COLO829 (cell line): ENCODE data around the gene USB1.

Experiments used
- DNase-seq: peaks from one replicate; pipeline ENCODE4 v3.0.0; 2012; ENCODE audit warnings: low spot score

The USB1 gene

DNA sequence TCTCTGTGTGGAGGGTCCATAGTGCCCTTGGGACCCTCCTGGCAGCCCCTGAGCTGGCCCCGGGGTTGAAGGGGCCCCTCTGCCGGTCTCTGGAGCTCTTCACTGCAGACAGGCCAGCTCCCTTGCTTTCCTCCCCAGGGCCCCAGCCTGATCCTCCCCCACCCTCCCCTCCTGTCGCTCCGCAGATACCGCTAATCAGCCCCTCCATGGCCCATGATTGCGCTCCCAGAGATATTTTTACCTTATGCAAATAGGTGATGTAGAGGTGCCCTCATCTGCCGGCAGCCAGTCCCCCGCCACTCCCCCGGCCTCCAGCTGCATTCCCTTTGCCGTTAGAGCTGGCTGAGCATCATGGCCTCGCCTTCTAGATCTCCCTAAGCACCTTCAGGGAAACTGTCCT lies 33.6 kb downstream of the USB1 start:
- no peak for DNase-seq

DNA sequence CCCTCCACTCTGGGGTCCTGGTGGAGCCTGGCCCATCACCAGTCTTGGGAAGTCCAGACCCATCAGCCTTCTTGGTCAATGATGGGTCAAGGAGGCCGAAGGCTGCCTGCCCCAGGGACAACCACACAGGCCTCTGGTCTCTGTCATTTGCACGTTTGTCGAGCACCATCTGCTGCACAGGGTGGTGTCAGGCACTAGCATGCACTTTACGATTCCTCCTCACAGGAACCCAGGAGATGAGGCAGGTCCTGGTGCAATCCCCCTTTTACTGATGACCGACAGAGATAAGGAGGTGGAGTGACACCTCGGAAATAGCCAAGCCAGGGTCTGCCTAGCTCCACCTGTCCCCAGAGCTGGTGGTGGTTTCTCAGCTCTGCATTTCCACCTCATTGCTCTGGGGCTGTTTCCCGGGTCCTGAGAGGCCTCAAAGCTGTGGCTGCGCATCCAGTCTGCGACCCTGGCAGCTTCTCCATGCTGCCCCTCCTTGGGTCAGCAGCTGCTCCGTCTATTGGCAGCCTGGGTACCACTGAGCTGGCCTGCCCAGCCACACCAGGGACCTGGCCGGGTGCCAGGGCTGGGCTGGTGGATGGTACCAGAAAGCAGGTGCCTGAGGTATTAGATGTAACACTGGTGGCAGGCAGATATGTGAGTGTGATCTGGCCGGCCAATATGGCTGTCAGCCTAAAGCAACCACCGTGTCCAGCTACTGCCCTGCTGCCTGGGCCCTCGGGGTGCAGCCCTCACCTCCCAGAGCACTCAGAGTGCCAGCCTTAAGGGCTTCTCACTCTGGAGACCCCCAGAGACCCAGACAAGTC lies 34.4 kb downstream of the USB1 start:
- DNase-seq: no peak

DNA sequence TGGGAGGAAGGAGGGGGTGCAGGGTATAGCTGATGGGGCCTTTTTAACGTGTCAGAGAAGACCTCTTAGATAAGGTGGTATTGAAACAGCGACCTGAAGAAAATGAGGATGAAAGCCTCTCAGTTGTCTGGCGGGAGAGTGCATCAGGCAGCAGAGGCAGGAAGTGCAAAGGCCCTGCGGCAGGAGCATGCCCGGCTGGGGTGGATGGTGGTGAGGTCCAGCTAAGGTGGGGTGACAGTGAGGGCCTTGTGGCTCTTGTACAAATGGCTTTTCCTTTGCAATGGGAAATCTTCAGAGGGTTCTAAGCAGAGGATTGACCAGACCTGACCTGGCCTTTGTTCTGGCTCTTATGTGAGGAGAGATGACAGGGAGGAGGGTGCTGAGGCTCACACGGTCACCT lies 35.7 kb downstream of the USB1 start:
- no peak for DNase-seq

DNA sequence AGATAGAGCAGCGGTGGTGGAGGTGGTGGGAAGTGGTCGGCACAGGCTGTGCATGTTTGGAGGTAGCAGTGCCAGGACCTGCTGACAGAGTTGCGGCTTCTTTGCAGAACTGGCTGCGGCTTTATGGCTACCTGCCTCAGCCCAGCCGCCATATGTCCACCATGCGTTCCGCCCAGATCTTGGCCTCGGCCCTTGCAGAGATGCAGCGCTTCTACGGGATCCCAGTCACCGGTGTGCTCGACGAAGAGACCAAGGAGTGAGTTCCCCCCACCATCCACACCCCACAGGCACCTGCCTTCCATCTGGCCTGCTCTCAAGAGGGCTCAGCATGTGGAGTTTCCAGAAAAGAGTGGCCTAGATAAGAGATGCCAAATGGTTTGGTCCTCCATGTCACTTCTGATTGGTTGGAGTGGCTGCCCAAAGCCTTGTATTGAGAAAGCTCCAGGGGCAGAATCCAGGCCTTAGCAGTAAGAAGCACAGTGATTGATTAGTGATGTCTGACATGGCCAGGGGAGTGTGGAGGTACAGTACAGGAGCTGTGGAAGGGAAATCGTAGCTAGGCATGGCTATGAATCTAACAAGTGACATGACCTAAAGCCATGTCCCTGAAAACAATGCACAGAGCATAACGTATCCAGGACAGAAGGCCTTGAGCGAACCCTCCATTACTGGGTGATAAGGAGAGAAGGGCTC lies 36.3 kb downstream of the USB1 start:
- DNase-seq: no peak

DNA sequence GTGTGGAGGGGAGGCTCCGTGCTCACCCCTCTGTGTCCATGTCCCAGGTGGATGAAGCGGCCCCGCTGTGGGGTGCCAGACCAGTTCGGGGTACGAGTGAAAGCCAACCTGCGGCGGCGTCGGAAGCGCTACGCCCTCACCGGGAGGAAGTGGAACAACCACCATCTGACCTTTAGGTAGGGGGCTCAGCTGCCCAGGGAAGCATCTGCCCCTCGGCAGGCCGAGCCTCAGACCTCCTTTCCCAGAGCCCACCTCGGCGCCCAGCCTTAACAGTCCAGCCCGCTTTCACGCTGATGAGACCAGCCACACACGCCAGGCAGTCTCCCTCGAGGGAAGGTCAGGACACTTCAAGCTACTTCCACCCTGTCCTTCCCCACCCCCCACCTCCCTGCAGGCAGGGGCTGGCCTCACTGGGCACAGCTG lies 37.0 kb downstream of the USB1 start:
- DNase-seq: no peak

DNA sequence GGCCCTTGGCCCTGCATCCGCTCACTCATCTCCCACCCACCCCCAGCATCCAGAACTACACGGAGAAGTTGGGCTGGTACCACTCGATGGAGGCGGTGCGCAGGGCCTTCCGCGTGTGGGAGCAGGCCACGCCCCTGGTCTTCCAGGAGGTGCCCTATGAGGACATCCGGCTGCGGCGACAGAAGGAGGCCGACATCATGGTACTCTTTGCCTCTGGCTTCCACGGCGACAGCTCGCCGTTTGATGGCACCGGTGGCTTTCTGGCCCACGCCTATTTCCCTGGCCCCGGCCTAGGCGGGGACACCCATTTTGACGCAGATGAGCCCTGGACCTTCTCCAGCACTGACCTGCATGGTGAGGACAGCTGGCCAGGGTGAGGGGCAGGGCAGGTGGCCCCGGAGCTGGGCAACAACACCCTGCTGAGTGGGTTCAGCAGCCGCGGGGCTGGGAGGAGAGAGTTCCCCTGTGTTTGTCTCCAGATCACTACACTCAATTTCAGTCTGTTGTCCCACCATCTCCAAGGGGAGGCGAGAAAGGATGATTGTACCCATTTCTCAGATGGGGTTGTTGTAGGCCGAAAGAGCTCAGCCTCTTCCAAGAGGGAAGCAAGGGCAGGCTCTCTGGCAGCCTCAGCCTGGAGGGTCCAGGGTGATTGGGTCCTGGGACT lies 38.8 kb downstream of the USB1 start:
- DNase-seq: no peak

DNA sequence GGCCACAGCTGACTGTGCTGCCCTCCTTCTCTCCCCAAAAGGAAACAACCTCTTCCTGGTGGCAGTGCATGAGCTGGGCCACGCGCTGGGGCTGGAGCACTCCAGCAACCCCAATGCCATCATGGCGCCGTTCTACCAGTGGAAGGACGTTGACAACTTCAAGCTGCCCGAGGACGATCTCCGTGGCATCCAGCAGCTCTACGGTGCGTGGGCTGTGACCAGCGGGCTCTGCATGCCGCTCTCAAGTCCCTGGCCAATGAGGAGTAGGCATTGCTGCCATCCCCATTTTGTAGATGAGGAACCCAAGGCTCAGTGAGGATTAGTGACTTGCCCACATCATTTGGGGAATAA lies 39.3 kb downstream of the USB1 start:
- DNase-seq: no peak

DNA sequence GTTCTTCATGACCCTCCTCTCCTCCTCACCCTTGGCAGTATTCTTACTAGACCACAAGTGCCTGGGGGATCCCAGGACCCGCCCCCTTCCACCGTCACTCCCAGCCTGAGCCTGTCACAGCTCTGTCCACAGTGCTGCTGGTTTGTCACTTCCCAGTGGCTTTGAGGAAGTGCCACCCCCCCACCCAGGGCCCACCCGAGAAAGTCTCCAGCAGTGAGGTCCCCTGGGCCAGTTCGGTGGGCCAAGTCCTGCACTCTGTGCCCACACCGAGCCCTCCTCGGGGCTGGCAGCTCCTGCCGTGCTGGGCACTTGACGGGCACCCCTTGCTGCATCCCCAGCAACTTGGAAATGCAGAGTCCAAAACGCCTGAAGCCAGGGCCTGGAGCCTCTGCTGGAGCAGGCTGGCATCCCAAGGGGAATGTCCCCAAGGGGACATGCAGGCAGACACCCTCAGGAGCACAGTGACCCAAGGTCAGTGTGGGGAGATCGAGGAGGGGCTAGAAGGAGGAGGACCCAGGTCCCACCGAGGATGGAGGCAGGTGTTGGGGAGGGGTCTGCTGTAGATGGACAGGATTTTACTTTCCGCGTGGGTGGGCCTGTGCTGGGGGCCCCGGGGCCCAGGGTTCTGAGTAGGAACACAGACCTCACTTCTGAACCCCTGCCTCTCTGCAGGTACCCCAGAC lies 39.9 kb downstream of the USB1 start:
- DNase-seq: no peak

DNA sequence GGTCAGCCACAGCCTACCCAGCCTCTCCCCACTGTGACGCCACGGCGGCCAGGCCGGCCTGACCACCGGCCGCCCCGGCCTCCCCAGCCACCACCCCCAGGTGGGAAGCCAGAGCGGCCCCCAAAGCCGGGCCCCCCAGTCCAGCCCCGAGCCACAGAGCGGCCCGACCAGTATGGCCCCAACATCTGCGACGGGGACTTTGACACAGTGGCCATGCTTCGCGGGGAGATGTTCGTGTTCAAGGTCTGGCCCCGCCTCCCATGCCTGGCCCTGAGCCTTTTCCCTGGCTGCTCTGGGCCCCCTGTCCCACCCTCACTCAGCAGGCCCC lies 40.4 kb downstream of the USB1 start:
- no peak for DNase-seq

DNA sequence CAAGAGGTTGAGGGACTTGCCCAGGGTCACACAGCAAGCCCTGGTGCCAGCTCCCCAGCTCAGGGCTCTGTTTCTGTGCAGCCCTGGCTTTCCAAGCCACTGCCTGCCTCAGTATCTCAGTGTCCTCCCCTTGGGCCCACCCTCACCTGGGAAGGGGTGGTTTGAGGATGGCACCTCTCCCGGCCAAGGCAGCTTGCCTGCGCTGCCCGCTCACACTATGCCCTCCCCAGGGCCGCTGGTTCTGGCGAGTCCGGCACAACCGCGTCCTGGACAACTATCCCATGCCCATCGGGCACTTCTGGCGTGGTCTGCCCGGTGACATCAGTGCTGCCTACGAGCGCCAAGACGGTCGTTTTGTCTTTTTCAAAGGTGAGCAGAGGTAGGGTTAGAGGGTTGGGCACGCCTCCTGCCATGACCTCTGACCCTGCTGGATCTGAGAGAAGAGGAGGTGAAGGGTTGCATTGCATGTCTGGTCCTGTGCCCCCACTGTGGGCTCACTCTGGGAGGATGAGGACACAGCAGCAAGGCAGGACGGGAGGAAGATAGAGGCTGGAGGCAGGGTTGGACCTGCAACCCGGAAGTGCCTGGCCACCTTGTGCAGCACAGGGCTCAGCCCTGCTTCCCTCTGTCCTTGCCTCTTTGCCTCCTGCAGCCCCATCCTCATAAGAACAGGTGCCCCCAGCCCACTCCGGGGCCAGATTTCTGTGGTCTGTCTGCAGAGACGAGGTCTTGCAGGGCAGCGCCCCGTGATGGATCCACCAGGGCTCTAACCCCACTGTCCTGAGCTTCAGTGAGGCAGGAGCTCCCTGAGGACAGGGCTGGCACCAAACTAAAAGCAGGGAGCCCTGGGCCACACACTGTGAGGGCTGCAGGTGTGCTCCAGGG lies 41.0 kb downstream of the USB1 start:
- DNase-seq: no peak

DNA sequence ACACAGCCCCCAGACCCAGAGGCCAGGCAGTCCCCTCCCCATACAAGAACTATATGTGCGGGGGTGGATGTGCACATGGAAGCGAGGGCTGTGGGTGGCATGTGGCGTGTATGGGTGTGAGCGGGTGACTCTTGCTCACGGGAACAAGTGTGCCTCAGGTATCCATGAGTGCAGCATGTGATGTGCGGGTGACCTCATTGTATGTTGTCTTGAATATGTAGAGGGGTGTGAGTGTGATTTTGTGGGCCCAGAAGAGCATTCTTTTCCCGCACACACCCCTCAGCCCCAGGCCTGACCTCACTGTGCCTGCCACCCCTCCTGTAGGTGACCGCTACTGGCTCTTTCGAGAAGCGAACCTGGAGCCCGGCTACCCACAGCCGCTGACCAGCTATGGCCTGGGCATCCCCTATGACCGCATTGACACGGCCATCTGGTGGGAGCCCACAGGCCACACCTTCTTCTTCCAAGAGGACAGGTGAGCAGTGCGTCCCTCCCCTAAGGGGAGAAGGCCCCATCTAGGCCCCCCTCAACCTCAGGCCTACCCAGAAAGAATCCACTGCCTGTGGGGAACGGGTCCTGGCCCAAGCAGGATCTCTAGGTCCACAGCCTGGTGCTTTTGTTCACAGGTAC lies 41.8 kb downstream of the USB1 start:
- no peak for DNase-seq

DNA sequence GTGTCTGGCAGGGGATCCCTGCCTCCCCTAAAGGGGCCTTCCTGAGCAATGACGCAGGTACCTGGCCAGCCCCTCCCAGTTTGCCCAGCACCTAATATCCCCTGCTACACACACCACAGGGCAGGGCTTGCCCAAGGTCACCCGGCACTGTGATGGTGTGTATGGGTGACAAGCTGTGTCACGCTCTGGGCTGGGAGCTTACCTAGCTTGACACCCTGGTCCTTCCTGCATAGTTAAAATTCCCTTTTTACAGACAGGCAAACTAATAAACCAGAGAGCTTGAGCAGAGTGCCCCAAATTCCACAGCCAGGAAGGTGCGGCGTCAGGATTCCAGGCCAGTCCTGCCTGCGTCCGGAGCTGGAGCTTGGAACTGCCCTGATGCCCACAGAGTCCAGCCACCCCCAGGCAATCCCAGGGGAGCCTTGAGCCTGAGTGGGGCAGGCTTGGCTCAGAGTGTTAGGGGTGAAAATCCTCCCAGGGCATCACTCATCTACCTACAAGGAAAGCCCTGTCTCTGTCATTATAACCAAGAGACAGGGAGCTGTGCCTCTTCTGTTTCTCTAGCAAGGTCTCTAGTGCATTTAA lies 42.5 kb downstream of the USB1 start:
- DNase-seq: no peak

DNA sequence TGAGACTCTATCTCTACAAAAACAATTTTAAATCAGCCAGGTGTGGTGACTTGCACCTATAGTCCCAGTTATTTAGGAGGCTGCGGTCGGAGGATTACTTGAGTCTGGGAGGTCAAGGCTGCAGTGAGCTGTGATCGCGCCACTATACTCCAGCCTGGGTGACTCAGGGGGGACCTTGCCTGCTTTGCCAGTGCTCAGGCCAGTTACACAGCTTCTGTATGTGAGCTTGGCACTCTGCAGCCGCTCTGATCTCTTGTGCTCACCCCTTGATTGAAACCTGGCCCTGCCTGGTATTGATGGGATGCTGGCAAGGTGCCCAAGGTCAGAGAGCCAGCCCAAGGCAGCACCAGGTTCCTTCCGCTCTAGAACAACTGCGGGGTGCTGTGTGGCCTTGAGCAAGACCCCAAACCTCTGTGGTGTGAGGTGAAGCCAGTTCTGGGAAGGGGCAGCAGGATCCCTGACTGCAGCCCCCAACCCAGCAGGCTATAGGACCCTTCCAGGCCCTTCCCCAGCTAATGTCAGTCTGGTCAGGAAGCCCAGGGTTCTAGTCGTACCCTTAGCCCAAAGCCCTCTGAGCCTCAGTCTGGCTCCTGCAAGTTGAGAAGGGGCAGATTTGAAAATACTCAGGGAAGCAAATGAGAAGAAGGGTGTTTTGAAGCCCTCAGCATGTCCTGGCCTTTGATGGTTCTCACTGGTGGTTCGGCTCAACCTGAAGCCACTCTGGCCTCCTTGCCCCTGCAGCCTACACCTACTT lies 43.2 kb downstream of the USB1 start:
- no peak for DNase-seq

DNA sequence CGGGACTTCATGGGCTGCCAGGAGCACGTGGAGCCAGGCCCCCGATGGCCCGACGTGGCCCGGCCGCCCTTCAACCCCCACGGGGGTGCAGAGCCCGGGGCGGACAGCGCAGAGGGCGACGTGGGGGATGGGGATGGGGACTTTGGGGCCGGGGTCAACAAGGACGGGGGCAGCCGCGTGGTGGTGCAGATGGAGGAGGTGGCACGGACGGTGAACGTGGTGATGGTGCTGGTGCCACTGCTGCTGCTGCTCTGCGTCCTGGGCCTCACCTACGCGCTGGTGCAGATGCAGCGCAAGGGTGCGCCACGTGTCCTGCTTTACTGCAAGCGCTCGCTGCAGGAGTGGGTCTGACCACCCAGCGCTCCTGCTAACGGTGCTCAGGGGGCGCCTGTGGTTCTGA lies 43.9 kb downstream of the USB1 start:
- DNase-seq: no peak

DNA sequence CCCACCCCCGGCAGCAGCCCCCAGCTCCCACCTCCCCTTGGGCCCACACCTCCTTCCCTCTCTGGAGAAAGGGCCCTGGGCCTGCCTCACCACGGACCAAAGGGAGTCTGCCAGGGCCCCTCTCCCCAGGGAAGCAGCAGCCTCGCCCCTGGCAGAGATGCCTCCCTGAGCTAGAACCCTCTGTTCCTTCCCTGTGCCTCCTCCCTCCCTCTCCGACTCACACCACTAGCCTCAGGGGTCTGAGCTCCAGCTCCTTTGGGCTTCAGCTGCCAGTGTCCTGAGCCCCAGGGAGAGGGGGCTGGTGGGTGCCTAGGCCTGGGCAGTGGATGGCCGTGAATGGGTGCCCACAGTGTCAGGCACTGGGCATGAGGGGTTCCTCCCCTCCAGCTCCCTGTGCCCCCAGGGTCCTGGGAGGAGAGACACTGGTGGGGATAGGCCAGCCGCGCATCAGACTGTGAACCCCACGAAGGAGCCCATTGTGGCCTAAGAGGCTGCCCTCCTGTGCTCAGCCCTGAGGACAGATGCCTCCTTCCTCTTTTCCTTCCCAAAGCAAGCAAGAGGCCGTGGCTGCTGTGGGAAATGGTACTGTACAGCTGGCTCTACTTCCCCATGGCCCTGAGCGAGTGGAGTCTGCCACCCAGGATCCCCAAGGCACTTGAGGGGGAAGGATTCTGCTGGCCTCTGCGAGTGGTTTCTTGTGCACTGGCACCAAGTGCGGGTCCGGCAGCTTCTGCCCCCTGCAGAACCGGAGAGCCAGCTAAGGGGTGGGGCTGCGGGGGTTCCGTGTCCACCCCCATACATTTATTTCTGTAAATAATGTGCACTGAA lies 45.1 kb downstream of the USB1 start:
- DNase-seq: no peak

DNA sequence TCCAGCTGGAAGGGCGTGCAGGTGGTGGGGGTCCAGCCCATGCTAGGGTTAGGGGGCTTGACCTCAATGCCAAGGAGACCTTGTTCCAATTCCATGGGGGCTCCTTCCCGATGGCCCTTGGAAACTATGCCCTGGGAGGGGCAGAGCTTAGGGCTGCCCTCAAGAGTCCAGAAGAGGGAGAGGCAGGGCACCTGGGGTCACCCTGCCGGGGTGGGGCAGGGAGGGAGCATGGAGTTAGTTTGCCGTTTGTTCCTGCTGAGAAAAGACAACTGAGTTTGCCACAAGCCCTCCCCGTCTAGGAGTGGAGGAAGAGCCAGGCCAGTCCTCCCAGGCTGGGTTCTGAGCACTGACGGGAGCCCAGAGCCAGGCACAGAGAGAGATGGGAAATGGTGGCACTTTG lies 45.7 kb downstream of the USB1 start:
- no peak for DNase-seq

DNA sequence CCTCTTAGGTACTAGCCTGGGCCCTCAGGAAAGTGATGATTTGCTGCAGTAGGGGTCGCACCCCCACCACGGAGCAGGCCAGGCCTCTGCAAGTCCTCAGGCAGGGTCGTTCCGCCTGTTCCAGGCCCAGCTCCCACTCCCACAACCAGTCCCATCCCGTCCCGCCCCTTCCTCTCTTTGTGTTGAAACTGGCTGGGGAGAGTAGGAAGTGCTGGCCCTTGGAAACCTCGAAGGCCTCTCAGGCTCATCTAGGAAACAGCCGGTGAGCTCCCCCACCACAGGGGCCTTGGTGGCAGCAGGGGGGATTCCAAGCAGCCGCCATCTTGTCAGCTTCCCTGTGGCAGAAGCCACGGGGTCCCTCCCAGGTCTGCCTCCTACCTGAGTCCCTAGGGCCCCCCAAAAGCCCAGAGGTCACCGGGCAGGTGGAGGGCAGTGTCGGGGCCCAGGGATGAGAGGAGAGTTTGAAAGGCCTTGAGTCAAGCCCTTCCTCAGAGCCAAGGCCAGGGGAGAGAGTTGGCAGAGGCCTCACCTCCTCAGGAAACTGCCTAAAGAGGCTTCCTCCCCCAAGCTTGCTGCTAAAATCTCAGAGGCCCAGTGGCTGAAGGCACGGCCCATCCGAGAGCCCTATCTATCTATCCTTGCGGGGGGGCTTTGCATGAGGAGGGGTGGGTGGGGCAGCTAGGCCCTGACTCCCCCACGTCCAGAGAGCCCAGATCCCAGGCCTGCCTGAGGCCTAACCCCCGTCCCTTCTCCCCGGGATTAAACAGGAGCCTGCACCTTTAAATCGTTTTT lies 46.5 kb downstream of the USB1 start:
- no peak for DNase-seq

DNA sequence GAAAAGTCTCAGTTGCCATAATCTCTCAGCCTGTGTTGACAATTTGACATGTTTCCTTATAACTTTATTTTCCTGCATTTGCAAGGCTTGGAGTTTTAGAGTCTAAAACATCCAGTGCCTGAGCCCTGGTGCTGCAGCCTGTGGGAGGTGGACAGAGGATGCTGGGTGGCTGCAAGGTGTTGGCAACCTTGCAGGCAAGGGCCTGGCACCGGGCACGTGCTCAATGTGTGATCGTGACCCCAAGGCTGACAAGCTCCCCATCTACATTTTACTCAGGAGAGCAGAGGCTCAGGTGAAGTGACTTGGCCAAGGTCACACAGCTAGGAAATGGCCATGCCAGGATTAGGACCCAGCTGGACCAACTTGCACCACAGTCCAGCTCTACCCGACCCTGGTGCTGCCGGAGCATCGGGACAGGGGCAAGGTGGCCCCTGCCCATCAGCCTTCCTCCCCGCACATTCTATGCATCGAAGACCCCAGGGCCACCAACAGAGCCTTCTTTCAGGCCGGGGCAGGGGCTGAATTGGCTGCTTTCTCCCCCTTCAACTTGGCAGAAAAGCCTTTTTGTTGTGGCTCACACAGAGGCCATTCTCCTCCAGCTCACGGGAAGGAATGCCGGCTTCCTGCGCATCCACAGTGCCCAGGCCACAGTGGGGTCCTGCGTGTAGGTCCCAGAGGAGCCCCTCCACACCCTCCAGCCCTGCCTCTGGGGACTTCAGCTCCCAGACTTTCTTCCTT lies 47.5 kb downstream of the USB1 start:
- peak; percentile 3 for DNase-seq
